ENCODE data around the gene PRTN3.
"Not testable (repeated sequence)": the region's sequence is repeated elsewhere in the genome, so short reads cannot be mapped to it uniquely, and the experiment has no call there.

Gene PRTN3

DNA sequence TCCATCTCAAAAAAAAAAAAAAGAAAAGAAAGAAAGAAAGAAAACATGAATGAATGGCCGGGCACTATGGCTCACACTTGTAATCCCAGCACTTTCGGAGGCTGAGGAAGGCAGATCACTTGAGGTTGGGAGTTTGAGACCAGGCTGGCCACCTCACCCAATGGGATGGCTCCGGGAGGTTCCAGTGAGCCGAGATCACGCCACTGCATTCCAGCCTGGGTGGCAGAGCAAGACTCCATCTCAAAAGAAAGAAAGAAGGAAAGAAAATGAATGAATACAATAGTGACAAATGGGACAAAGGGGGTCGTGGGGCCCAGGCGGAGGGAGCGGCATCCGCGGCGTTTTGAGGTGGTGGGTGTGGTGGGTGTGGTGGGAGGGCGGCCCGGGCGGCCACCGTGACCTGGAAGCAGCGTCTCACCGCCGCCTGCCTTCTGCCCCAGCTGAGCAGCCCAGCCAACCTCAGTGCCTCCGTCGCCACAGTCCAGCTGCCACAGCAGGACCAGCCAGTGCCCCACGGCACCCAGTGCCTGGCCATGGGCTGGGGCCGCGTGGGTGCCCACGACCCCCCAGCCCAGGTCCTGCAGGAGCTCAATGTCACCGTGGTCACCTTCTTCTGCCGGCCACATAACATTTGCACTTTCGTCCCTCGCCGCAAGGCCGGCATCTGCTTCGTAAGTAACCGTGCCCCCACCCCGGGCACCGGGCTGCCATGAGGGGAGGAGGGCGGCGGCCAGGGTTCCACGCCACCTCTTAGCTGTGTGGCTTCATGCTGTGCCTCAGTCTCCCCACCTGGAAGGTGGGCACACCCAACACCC is 5.1 kb downstream of the PRTN3 start:
- no peak for DNase-seq (ENCODE audit: low read depth)

DNA sequence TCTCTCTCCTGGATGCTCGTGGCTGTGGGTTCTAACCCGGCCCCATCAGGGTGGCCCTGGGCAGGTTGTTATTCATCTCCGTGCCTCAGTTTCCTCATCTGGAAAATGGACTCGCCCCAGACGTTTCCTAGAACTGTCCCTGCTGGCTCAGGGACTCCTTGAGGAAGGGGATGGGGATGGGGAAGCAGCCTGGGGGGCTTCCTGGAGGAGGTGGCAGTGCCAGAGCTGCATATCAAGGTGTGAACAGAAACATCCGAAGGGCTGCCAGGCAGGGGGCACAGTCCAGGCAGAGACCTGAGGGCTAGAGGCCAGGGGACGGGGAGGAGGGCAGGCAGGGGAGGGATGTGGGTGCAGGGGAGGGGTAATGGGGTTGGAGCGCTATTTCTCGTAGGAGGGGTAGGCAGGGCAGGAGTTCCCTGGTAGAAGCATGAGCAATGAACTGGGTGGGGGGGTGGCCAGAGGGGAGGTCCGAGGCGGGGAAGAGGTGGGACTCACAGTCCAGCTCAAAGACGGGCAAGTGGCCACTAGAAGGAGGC is 7.7 kb downstream of the PRTN3 start:
- DNase-seq (ENCODE audit: low read depth), result no peak

DNA sequence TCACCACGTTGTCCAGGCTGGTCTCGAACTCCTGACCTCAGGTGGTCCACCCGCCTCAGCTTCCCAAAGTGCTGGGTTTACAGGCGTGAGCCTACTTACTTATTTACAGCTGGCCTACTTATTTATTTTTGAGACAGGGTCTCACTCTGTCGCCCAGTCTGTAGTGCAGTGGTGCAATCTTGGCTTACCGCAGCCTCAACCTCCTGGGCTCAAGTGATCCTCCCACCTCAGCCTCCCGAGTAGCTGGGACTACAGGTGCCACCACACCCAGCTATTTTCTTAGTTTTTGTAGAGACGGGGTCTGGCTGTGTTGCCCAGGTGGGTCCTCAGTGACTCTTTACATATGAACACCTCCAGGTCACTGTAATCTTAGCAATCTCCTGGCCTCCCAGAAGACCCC is 8.4 kb downstream of the PRTN3 start:
- not testable (repeated sequence) for DNase-seq (ENCODE audit: low read depth)

DNA sequence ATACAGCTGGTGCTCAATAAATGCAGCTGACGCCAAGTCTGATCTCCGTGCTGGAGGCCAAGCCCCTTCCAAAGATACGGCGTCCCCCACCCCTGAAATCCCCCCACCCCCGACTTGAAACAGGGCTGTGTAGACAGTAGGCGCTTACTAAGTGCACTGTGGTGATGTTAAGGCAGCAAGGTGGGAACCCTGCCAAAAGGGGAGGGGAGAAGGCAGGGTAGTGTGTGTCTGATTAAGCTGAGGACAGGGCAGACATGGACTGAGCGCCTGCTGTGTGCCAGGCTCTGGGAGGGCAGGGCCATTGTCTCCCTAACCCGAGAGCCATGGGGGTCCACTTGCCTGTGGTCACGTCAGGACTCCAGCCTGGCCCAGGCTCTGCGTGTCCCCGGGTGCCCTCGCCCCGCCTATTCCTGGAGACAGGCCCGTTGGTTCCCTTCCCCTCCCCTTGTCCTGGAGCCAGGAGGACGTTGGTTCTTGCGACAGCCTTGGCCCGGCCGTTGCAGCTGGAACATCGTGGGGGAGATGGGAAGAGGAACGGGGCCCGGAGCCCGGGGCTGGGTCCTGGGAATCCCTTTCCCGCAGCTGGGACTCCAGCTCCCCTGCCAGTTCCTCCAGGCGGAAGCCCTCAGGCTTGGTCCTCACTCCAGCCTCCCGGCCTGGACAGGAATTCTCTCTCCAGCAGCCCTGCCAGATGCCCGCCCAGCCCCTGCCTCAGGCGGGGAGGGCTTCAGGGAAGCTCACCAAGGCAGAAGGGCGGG is 9.6 kb downstream of the PRTN3 start:
- no peak for DNase-seq (ENCODE audit: low read depth)

DNA sequence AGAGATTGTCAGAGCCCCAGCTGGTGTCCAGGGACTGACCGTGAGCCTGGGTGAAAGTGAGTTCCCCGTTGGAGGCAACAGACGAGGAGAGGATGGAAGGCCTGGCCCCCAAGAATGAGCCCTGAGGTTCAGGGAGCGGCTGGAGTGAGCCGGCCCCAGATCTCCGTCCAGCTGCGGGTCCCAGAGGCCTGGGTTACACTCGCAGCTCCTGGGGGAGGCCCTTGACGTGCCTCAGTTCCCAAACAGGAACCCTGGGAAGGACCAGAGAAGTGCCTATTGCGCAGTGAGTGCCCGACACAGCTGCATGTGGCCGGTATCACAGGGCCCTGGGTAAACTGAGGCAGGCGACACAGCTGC is 10.2 kb downstream of the PRTN3 start:
- DNase-seq (ENCODE audit: low read depth), result no peak

DNA sequence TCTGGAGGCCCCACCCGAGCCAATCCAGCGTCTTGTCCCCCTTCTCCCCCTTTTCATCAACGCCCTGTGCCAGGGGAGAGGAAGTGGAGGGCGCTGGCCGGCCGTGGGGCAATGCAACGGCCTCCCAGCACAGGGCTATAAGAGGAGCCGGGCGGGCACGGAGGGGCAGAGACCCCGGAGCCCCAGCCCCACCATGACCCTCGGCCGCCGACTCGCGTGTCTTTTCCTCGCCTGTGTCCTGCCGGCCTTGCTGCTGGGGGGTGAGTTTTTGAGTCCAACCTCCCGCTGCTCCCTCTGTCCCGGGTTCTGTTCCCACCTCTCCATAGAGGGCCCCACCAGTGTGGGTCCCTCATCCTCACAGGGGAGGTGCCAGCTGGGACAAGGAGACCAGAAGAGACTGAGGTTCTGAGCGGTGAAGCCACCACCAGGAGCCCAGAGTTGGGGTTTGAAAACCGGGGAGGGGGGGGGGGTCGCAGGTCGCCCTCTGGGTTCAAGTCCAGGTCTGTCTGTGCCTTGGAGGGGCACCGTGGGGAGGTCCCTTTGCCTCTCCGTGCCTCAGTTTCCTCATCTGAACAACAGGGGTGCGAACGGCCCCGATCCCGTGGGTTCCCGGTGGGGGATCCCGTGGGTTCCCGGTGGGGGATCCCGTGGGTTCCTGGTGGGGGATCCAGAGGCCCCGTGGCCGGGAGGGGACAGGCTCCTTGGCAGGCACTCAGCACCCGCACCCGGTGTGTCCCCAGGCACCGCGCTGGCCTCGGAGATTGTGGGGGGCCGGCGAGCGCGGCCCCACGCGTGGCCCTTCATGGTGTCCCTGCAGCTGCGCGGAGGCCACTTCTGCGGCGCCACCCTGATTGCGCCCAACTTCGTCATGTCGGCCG is 11.6 kb downstream of the PRTN3 start, which contains the start of gene ELANE:
ELANE (plus strand) TSS at position 168 of the 878 bp plus-strand sequence; CDS start at position 194, 26 bp downstream.
- no peak for DNase-seq (ENCODE audit: low read depth)

DNA sequence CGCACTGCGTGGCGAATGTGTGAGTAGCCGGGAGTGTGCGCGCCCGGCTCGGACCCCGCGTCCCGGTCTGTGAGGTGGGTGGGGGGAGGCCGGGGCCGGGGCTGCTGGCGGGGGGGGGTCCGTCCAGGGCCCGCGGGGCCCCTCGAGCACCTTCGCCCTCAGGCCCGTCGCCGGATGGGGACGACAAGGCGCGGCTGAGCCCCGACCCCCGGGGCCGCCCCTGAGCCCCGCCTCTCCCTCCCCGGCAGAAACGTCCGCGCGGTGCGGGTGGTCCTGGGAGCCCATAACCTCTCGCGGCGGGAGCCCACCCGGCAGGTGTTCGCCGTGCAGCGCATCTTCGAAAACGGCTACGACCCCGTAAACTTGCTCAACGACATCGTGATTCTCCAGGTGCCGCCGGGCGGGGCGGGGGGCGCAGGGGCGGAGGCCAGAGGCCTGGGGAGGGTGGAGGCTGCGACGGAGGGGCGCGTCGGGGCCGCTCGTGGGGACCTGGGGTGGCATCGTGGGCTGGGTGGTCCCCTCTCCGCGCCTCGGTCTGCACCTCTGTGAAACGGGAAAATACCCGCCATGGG is 12.3 kb downstream of the PRTN3 start:
- no peak for DNase-seq (ENCODE audit: low read depth)

DNA sequence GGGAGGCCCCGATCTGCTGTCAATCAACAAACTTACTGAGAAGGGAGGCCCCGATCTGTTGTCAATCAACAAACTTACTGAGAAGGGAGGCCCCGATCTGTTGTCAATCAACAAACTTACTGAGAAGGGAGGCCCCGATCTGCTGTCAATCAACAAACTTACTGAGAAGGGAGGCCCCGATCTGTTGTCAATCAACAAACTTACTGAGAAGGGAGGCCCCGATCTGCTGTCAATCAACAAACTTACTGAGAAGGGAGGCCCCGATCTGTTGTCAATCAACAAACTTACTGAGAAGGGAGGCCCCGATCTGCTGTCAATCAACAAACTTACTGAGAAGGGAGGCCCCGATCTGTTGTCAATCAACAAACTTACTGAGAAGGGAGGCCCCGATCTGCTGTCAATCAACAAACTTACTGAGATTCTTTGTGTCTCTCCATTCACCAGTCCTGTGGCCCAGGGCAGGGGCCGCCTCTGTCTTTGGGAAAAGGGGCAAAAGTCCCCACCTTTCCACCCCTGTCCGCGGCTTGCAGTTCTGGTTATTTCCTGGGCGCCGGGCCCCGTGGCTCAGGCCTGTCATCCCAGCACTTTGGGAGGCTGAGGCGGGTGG is 12.9 kb downstream of the PRTN3 start:
- DNase-seq (ENCODE audit: low read depth), result not testable (repeated sequence)

DNA sequence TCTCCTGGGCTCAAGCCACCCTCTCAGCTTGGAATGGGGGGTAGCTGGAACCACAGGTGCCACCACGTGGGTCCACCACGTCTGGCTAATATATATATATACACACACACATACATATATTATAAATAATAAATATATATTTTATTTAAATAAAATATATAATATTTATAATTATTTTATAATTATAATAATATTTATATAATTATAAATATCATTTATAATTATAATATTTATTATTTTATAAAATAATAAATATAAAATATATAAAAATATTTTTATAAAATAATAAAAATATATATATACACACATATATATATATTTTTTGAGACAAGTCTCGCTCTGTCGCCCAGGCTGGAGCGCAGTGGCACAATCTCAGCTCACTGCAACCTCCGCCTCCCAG is 13.8 kb downstream of the PRTN3 start:
- no peak for DNase-seq (ENCODE audit: low read depth)

DNA sequence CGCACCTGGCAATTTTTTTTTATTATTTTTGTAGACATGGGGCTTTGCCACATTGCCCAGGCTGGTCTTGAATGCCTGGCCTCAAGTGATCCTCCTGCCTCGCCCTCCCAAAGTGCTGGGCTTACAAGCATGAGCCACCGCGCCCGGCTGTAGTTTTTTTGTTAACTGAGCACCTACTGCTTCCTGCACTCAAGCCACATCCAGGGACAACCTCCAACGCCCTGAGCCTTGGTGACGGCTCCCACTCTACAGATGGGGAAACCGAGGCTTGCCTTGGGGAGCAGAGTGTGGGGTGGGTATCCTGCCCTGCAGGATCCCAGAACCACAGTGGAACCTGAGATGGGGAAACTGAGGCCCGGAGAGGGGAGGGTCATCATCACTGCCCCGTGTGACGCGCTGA is 14.3 kb downstream of the PRTN3 start:
- no peak for DNase-seq (ENCODE audit: low read depth)

DNA sequence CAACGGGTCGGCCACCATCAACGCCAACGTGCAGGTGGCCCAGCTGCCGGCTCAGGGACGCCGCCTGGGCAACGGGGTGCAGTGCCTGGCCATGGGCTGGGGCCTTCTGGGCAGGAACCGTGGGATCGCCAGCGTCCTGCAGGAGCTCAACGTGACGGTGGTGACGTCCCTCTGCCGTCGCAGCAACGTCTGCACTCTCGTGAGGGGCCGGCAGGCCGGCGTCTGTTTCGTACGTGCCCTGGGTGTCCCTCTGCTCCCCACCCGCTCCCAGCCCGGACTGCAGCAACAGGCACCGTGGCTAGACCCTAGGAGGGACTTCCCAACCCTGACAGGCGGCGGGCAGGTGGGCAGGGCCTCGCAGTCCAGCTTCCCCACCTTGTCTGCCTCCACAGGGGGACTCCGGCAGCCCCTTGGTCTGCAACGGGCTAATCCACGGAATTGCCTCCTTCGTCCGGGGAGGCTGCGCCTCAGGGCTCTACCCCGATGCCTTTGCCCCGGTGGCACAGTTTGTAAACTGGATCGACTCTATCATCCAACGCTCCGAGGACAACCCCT is 14.8 kb downstream of the PRTN3 start:
- DNase-seq (ENCODE audit: low read depth), result no peak

DNA sequence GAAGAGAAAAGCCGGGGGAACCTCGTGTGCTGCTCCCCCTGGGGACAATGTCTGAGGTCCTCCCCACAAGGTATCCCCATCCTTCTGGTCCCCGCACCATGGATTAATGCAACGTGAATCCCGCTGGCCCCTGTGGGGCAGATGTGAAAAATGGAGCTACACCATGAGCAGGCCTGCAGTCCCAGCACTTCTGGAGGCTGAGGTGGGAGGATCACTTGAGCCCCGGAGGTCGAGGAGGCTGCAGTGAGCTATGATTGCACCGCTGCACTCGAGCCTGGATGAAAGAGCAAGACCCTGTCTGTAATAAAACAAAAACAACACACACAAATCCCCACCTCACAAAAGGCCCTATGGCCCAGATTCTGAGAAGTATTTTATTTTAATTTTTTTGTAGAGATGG is 17.5 kb downstream of the PRTN3 start:
- DNase-seq (ENCODE audit: low read depth), result no peak

DNA sequence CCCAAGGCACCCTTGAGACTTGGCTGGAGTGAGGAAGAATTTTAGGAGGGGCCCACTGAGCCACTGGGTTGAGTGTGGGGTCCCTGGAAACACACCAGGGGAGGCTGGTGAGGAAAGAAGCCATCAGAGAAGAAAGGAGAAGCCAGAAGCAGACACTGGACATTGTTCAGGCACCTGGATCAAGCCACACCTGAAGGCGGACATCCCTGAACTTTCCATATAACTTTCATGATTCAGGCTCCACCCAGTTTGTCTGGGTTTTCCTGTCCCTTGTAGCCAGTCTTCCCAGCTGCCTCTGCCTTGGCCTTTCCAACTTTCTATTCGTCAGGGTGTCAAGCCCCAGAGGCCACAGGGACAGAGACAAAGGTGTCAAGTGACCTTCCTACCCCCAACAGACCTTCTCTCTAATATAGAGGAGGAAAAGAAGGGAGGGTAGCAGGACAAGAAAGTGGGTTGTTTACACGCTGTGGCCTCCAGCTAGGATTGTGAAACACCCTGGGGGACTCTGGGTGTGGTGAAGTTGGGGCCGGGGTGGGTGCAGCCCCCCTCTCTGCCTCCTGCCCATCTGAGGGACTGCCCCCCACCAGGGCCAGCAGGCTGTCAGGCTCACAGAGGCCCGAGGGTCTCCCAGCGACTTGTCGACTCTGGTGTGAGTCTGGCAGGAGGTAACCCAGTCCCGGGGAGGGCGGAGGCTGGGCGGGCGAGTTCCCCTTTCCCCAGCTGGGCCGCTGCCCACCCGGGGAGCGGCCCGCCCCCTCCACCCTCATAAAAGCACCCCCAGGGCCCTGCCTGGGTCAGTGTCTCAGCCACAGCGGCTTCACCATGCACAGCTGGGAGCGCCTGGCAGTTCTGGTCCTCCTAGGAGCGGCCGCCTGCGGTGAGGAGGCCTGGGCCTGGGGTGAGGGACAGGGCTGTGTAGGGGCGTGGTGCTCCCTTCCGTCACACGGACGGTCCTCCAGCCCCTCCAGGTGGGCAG is 18.4 kb downstream of the PRTN3 start, which contains the start of gene CFD:
CFD (plus strand) TSS at position 797 of the 976 bp plus-strand sequence; CDS start at position 823, 26 bp downstream.
- DNase-seq (ENCODE audit: low read depth), result no peak

DNA sequence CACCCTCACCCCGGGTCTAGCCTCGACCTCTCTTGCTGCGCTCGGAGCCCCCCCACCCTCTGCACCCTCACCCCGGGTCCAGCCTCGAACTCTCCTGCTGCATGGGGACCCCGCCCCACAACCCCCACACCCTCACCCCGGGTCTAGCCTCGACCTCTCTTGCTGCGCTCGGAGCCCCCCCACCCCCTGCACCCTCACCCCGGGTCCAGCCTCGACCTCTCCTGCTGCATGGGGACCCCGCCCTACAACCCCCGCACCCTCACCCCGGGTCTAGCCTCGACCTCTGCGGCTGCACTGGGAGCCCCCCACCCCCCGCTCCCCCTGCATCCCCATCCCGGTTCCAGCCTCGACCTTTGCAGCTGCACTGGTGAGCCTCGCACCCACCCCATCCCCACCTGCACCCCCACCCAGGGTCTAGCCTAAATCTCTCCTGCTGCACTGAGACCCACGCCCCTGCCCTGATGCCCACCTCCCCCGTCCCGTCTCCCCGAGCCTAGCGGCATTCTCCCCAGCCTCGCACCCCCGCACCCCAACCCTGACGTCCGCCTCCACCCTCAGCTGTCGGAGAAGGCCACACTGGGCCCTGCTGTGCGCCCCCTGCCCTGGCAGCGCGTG is 20.4 kb downstream of the PRTN3 start:
- DNase-seq (ENCODE audit: low read depth), result no peak

DNA sequence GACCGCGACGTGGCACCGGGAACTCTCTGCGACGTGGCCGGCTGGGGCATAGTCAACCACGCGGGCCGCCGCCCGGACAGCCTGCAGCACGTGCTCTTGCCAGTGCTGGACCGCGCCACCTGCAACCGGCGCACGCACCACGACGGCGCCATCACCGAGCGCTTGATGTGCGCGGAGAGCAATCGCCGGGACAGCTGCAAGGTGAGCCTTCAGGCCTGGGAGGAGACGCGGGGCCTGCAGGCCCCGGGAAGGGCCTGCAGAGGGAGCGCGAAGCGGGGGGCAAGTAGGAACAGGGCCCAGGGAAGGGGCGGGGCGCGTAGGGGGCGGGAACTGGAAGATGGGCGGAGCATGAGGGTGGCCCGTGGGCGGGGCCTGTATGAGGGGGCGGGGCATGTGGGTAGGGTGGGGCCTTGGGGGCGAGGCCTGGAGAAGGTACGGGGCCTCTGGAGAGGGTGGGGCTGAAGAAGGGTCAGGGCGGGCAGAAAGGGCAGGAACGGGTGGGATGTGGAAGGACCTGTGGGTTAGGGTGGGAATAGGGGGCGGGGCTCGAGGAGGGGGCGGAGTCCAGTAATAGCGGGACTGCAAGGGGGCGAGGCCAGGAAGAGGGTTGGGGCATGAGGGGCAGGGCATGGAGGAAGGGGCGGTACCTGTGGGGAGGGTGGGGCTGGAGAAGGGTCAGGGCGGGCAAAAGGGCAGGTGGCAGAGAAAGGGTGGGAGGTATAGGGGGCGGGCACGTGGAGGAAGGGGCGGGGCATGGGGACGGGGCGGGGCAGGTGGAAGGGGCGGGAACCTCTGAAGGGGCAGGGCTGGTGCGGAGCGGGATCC is 21.2 kb downstream of the PRTN3 start:
- DNase-seq (ENCODE audit: low read depth), result peak; percentile 65

DNA sequence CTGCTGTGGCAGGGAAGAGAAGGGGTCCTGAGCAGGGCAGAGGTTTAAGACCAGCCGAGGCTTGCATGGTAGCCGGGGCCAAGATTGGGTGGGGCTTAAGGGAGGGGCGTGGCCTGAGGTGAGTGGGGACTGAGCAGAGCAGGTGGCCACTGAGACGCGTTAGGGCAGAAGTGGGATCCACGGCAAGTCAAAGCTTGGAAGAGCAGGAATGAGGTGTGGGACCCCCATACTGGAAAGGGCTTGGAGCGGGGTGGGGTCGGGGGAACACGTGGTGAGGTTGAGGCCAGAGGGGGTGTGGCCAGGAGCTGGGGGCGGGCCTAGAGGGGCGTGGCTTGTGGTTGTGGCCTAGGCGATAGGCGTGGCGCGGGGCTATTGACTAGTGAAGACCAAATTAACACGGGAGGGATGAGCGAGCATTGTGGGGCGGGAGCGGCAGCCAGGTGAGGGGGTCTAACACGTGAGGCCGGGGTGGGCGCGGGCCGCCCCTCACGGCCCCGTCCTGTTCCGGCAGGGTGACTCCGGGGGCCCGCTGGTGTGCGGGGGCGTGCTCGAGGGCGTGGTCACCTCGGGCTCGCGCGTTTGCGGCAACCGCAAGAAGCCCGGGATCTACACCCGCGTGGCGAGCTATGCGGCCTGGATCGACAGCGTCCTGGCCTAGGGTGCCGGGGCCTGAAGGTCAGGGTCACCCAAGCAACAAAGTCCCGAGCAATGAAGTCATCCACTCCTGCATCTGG is 21.9 kb downstream of the PRTN3 start:
- peak; percentile 71 for DNase-seq (ENCODE audit: low read depth)

DNA sequence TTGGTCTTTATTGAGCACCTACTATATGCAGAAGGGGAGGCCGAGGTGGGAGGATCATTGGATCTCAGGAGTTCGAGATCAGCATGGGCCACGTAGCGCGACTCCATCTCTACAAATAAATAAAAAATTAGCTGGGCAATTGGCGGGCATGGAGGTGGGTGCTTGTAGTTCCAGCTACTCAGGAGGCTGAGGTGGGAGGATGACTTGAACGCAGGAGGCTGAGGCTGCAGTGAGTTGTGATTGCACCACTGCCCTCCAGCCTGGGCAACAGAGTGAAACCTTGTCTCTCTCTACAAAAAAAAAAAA is 22.5 kb downstream of the PRTN3 start:
- DNase-seq (ENCODE audit: low read depth), result no peak

DNA sequence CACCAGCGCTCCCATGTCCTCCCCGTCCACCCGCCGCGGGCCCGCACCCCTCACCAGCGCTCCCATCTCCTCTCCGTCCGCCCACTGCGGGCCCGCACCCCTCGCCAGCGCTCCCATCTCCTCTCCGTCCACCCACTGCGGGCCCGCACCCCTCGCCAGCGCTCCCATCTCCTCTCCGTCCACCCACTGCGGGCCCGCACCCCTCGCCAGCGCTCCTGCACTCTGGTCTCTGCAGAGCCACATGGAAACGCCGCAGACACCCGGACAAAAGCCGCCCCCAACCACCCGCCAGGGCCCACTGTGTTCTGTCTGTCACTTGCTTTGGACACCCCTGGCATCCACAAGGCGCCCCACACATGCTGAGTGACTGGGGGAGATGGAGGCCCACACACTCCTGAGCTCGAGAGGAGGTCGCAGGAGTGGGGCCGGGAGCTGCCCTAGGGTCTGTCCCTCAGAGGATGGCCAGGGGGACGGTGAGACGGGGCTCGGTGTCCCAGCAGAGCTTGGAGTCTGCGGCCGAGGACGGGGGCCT is 26.0 kb downstream of the PRTN3 start:
- no peak for DNase-seq (ENCODE audit: low read depth)

All from activated T-cell treated with anti-CD3 and anti-CD28 coated beads for 48 hours (primary cell).